Fibroblast of upper back skin (primary cell): Measurements from ENCODE around the gene SIVA1.

Experiments
- DNase-seq: peaks from one replicate; pipeline ENCODE4 v3.0.0-alpha.2; 2013

The SIVA1 gene

DNA sequence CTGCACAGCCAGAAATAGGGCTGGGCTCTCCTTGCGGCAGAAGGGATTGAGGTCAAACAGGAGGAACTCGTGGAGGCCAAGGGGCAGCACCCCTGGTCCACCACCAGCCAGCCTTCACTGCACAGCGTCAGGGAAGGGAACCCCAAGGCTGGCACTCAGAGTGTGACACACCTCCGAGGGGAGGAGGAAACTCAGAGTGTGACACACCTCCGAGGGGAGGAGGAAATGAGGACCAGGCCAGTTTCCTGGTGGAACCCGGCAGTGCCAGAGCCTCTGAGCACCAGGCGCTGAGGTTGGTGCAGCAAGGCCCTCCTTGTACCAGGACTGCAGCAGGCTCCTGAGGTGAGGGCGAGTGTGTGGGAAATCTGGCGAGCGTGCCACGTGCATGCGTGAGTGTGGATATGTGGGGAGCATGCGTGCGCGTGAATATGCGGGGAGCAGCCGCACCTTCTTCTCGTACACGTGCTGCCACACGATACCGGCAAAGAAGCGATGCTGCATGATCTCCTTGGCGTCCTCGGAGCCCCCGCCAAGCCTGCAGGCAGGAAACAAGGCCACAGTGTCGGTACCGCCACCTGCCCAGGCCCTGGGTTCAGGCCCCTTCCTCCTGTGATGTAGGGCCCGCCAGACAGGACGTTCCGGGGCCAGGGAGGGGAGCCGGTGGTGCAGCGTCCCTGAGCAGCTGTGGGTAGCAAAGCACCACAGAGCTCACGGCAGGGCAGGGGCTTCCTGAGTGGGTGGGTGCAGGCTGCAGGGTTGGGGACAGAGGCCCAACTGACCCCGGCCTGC lies 19.2 kb downstream of the SIVA1 start:
- no peak for DNase-seq

DNA sequence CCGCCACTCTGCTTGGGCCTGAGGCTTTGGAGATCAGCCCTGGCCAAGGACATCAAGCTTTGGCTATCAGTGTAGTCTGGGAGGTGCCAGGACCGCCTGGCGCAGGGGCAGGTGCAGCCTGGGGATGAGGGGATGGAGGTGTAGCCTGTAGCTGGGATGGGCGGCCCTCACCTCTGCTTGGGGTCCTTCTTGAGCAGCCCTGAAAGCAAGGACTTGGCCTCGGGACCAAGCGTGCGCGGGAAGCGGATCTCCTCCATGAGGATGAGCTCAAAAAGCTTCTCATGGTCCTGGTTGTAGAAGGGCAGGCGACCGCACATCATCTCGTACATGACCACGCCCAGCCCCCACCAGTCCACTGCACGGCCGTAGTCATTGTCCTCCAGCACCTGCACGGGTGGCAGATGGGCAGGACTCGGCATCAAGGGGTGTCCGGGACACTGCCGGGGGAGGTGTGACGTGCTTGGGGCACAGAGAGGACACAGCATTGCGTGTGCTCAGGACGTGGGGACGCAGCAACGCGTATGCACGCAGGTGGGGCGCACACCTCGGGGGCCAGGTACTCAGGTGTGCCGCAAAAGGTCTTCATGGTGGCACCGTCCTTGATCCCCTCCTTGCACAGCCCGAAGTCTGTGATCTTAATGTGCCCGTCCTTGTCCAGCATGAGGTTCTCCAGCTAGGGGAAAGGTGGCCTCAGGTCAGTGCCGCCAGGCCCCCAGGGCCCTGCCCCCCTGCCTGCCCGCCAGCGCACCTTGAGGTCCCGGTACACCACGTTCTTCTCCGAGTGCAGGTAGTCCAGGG lies 20.0 kb downstream of the SIVA1 start:
- no peak for DNase-seq

DNA sequence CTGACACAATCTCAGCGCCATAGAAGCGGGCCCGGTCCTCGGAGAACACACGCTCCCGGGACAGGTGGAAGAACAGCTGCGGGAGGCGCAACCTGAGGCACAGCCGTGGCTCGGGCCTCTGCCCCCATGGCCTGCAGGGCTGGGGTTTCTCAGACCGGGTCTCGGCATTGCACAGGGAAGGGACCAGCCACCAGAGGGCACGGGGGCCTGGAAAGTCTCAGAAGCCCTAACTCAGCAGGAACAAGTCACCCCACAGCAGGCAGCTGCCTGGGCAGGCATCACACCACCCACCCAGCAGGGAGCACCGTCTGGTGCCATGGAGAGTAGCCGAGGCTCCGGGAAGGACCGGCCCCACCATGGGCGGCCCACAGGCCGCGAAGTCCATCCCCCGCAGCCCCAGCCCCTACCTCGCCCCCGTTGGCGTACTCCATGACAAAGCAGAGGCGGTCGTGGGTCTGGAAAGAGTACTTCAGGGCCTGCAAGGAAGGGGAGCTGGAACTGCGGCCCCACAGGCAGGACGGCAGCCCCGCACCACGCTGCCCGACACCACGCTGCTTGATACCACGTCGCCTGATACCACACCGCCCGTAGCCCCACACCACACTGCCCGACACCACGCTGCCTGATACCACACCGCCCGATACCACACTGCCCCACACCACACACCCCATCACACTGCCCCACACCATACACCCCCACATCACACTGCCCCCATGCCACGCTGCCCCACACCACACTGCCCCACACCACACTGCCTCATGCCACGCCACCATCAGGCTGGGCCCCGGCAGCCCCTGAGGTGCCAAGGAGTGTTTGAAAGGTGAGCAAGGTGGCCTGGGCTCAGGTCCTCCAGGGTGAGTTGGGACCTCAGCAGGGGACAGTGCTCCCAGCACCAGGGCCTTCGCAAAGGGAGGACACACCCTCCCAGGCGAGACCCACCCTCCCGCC lies 20.8 kb downstream of the SIVA1 start:
- DNase-seq = no peak

DNA sequence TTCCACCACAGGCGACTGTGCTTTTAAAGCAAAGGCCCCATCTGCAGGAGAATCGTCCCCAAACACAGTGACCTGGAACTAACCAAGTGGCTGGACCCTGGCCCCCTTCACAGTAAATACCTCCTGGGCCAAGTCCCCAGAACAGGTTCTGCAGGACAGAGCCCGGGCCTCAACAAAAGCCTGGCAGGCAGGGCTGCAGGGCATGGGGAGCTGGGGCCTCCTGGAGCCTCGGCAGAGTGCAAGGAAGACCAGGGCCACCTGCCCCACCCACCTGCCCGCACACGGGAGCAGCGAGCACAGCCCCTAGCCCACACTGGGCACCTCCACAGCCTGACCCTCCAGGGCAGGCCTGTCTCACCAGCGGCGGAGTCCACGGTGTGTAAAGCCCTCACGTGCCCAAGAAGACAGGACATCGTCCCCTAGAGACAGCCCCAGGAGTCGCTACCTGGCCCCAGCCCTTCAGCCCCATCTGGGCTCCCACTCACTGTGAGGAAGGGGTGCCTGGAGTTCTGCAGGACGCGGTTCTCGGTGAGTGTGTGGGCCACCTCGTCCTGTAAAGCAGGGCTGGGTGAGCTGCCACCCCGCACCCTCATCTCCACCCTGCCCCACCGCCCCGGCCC lies 21.6 kb downstream of the SIVA1 start:
- no peak for DNase-seq

DNA sequence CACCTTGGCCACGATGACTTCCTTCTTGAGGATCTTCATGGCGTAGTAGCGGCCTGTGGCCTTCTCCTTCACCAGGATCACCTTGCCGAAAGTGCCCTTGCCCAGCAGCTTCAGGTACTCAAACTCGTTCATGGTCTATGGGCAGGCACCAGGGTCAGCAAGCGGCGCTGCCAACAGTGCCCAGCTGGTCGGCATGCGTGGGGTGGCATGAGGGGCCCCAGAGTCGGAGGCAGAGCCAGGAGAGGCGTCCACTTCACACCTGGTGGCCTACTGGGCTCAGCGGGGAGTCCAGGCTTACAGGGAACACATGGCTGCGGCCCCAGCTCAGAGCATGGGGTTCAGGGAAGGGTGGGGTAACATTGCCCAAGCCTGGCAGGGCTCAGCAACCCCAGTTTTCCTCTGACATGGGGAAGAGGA lies 22.1 kb downstream of the SIVA1 start:
- DNase-seq = no peak

DNA sequence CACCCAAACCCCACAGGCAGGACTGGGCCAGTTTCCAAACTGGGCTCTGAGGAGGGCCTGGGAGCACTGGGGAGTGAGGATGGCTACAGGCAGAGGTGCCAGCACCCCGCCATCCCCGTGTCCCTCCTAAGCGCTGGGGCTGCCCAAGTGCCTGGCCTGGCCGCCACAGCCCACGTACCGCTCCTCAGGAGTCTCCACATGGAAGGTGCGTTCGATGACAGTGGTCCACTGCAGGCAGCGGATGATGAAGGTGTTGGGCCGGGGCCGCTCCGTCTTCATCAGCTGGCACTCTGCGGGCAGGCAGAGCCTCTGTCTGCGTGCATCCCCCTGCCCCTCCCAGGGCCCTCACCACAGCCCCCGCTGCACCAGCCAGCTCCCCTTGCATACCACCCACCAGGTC lies 23.5 kb downstream of the SIVA1 start:
- DNase-seq = no peak

DNA sequence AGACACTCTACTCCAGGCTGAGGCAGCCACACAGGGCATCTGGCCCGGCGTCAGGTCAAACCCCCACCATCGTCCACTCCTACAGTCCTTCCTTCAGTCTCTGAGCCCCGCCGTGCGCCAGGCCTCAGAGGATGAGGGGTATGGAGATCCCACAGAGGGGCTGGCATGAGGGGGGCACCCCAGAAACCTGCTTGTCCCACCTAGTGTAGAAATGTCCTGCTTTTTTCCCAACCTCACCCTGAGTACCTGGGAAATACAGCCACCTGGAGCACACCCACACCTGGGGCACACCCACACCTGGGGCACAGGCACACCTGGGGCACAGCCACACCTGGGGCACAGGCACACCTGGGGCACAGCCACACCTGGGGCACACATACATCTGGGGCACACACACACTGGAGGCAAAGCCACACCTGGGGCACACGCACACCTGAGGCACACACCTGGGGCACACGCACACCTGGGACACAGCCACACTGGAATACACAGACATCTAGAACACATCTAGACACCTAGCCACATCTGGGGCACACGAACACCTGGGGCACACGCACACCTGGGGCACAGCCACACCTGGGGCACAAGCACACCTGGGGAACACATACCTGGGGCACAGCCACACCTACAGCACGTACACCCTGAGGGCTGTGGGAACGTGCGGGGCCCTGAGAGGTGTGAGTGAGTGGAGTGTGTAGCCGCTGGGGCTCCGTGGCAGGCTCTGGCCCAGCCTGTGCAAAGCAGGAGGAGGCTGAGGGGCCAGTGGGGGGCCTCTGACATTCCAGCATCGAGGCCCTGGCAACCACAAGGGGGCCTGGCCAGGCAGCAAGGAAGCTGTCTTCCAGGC lies 24.2 kb downstream of the SIVA1 start:
- DNase-seq = no peak

DNA sequence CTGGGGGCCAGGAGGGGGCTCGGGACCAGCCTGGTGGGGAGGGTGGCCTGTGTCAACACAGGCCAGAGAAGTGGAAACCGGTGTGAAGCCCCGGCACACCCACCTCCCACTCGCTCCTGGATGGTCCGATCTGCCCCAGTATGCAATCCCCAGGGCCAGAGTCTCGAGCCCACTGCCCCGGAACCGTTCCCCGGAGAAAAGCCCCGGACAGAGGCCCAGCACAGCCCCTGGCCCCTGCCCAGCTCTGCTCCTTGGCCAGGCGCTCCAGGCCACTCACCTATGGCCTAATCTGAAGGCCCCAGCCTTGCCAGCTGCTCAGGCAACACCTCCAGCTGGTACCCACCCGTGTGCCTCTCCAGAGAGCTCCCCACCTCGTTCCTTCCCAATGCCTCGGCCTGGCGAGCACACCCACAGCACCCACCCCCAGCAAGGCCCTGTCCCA lies 24.9 kb downstream of the SIVA1 start:
- DNase-seq = no peak

DNA sequence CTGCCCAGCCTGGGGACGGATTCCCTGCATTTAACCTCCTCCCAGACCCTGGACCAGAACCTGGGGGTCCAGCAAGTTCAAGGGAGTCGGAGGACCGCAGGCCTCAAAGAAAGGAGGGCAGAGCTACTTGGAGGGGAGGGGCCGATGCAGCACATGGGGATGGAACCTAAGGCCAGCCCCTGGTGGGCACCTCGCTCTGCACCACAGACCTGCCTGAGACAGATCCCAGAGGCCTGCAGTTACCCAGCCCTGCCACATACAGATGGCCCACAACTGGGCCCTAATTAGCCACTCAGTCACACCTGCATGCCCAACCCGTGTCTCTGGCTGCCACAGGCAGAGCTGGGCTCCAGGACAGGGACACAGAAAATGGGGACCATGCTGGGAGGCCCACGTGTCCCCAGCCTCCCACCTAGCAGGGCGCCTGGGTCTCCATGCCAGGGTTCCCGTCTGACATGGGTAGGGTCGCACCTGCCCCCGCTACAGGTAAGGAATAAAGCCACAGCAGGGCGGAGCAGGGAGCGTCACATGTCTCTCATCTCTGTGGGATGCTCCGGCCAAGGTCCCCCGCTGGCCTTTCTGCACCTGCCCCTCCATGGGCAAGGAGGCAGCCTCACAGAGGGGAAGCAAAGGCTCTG lies 25.9 kb downstream of the SIVA1 start:
- DNase-seq = no peak

DNA sequence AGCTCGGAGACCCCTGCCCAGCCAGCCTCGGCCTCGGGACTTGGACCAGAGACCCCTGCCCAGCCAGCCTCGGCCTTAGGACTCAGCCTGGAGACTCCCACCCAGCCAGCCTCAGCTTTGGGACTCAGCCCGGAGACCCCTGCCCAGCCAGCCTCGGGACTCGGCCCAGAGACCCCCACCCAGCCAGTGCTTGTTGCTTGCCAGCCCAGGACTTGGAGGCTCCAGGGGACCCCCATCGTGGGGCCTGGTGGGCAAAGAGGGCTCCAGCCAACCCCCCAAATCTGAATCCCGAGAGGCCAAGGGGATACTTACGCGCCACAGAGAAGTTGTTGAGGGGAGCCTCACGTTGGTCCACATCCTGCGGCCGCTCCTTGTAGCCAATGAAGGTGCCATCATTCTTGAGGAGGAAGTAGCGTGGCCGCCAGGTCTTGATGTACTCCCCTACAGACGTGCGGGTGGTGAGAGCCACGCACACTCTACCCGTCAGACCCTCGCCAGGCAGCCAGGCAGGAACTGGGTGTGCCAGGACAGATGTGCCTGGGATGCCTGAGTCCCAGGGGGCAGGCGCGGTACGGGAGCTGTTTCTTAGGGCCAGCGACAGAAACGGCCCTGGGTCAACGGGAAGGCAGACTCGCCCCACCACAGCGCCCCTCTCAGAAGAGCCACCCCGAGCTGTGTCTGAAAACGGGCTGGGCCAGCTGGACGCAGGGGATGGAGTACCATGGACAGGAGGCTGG lies 27.0 kb downstream of the SIVA1 start:
- DNase-seq = no peak

DNA sequence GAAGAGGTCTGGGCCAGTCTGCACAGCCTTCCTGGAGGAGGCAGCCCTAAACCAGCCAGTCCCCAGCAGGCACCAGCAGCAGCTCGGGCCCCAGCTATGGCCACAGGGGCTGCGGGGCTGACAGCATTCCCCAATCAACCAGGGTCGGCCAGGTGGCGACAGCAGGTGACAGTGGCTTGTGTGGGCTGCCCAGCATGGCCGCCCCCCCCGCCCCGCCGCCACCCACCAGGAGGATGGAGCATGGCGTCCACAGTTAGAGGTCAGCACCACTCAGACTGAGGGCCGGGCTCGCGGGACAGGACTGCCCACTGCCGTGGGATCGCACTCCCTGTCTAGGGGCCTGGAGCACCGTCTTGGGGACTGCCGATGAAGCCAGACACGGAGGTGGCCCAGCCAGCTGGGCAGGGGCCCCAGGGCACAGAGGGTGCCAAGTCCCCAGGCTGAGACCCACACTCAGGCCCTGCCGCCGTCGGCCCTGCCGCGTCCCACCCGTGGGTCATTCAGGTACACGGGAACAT lies 27.6 kb downstream of the SIVA1 start:
- DNase-seq = no peak

DNA sequence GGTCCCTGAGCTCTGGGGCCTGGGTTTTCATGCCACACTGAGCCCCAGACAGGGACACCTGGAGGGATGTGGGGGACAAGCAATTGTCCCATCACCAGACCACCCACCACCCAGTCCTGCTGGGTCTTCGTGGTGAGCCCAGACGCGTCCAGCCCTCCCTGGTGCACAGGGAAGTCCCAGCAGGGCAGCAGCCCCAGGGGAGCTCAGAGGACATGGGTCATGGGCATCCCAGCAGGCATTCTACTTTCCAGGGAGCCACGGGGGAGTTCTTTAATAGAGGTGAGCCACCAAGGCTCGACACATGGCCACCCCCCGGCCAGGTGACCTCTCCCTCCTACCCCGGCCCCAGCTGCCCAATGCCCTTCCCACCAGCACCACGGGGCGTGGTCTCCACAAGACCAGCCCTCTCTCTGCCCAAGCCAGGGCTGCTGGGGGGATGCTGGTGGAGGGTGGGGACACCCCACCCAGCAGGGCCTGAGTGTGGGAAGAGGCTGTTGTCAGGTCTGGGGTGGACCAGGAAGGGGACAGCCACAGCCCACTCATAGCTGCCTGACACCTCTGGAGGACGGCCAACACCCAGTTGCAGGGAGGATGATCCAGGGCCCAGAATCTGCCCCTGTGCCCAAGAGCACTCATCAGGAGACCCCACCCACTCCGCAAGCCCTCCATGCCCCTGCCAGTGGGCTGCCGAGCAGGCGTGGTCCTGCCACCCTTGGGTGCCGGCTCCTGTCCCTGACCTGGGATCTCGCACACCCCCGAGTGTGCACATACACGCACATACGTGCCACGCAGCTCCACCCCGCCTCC lies 28.5 kb downstream of the SIVA1 start:
- DNase-seq = no peak

DNA sequence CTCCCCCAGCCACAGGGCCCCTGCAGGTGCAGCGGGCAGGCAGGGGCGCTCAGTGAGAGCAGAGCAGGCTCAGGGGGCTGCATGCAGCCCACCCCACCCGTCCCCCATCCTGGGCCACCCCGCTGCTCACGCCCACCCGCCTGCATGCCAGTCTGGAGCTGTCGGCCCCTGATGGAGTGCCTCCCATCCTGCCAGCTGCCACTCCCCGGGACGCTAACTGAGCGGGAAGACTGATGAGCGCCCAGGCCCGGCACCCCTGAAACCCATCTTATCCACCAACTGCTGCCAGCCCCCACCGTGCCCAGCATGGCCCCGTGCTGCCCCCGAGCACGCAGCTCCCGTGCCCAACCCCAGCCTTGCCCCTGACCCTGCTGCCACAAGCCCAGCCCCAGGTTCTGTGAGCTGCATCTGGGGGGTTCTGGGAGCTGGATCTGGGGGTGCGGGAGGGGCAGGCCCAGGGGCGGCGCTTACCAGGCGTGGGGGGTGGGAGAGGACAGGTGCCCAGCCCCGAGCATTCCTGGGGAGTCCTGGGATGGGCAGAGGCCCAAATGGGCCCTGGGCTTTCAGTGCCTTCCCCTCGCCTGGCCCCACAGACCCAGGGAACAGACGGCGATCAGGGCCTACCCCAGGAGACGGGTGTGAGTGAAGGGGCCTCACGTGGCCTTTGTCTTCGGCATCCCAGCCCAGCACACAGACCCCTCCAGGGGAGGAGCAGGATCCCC lies 29.3 kb downstream of the SIVA1 start:
- no peak for DNase-seq

DNA sequence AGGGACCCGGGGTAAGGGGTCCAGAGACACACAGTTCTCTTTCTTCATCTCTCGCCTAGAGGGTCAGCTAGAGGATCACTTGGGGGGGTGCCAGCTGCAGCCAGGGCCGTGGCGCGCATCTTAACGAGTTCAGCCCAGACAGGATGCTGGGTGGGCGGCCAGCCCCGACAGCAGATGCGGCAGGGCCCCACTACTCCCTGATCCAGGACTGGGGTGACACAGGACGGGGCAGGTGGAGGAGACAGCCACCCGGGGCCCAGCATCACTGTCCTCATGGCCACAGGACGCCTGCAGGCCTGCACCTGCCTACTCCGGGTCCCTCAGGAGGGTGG lies 29.8 kb downstream of the SIVA1 start:
- no peak for DNase-seq

DNA sequence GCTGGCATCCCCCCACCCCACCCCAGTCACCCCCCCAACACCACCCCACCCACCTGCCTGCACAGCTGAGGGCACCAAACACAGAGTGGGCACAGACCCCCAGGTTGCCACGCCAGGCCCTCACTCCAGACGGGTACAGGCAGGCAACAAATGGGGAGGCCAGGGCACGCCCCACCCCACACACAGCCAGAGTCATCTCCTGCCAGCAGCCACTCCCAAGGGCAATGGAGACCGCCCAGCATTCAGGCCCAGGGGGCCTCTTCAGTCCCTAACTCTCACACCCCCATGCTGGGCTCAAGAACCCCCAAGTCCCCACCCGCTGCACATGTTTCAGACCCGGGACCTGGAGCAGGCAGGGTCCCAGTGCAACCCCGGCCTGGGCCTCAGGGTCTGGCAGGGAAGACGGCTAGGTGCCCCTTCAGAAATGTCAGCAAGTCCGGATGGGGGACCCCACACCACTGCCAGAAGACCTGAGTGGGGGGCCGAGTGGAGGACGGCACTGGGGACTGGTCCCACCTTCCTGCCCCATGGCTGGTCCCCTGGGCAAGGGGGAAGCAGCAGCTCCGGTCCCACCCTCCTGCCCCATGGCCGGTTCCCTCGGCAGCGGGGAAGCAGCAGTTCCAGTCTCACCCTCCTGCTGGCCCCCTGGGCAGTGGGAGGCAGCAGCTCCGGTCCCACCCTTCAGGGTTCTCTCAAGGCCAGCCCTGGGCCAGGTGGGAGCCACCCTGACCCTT lies 30.7 kb downstream of the SIVA1 start:
- DNase-seq = no peak

DNA sequence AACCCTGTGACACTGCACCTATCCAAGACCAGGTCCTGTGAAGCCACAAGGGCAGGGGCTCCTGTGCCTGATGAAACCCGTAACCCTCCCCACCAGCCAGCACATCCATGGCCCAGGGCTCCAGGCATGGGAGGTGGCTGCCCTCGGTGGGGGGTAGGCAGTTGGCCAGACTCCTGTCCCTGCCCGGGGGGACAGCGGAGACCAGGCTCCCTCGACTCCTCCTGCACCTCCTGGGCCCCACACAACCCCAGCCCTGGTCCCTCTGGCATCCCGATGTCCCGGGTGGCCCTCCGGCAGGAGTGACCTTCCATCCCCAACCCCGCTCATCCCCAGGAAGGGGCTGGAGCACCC lies 31.2 kb downstream of the SIVA1 start:
- no peak for DNase-seq

DNA sequence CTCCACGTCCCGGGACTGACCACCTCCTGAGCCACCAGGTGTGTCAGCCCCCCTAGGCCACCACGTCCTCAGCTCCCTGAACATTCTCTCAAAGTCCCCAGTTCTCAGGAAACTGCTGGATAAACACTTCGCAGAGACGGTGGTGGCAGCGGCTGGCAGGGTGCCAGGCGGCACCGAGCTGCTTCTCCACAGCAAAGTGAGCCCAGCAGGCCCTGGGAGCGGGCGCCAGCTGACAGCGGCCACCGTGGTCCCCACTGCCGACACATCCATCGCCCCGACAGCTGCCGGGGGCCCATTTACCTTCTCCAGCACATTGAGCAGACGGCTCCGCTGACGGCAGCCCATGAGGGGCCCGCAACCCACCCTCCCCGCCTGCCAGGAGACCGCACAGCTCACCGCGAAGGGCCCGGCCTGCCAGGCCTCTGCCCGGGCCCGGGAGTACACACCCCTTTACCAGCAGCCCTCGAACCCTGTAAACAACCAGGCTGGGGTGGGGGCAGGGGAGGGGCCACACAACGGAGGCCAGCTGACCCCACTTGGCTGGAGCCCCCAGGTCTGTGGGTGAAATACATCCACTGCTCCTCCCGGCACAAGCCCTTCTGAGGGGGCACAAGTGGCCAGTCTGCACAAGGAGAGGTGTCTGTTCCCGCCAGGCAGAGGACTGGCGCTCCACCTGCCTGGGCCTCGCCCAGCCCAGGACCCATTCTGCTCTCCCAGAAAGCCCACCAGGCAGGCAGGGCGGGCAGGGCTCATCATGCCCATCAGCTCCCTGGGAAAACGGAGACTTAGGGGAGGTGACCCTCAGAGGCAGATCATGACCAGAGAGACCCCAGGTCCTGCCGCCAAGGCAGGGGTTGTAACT lies 32.1 kb downstream of the SIVA1 start:
- DNase-seq = no peak
